Neutrophil (primary cell): ENCODE measurements around the gene DEFB126.
"Not testable (repeated sequence)": the region's sequence is repeated elsewhere in the genome, so short reads cannot be mapped to it uniquely, and the experiment has no call there.

Experiments
- H3K27ac ChIP-seq: fragments of 200-600 bp; sonication (generic); 2 replicates; pipeline ENCODE4 v1.5.1; 2016; ENCODE audit warnings: mild to moderate bottlenecking, moderate library complexity
- H3K27me3 ChIP-seq: fragments of 200-600 bp; sonication (generic); 2 replicates; pipeline ENCODE4 v1.6.0; 2016; ENCODE audit warnings: mild to moderate bottlenecking
- H3K36me3 ChIP-seq: fragments of 200-600 bp; sonication (generic); 2 replicates; pipeline ENCODE4 v1.5.1; 2017
- H3K4me1 ChIP-seq, 2 experiments: fragments of 200-600 bp in 1 of 2; sonication (generic) in 1 of 2; 1 replicate in 1 of 2; 2 replicates in 1 of 2; pipeline versions ENCODE4 v1.5.1 to v1.6.1; 2013 to 2016; ENCODE audit warnings: low read depth in 1 of 2, low read length in 1 of 2, mild to moderate bottlenecking in 1 of 2, moderate library complexity in 1 of 2; ENCODE audit not compliant: control insufficient read depth in 1 of 2, insufficient read depth in 1 of 2
- H3K4me3 ChIP-seq, 2 experiments: fragments of 200-600 bp in 1 of 2; sonication (generic) in 1 of 2; 1 replicate in 1 of 2; 2 replicates in 1 of 2; pipeline ENCODE4 v1.5.1; 2013 to 2016; ENCODE audit warnings: low read depth in 1 of 2, low read length in 1 of 2, mild to moderate bottlenecking in 1 of 2, moderate library complexity in 1 of 2
- H3K9me3 ChIP-seq: fragments of 200-600 bp; sonication (generic); 2 replicates; pipeline ENCODE4 v1.5.1; 2016
- TF ChIP-seq, protein P1 (sequence below): fragments of 200-600 bp; sonication (generic); IDR thresholded peaks from 2 replicates; pipeline ENCODE4 v1.5.1; 2016; ENCODE audit warnings: antibody characterized with exemption

DEFB126 gene, protein sequence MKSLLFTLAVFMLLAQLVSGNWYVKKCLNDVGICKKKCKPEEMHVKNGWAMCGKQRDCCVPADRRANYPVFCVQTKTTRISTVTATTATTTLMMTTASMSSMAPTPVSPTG

DNA sequence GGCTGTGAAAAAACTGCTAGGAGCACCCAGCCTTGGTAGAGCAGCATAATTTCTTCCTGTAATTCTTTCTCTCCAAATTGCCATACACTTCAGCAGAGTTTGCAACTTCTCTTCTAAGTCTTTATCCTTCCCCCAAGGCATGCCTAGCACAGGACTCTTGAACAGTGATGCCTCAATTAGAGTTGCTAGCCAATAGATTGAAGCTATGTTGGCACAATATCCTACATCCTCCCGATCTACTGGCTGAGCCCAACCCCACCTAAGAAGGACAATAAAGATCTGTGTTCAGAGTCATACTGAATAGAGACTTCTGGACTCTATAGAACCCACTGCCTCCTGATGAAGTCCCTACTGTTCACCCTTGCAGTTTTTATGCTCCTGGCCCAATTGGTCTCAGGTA, at the start of gene DEFB126:
Gene DEFB126, plus strand, starts transcription at position 301 of the 400 bp plus-strand sequence. Its CDS starts 39 bp downstream, at position 340.
- Histone ChIP-seq H3K4me3 (no peak within 1 kb of the TSS), H3K9me3 (no peaks in the 10 kb centered on the region), H3K36me3 (no peaks in the 10 kb centered on the region), H3K4me1 (no peaks in the 10 kb centered on the region), H3K27ac (no peak within 1 kb of the TSS), H3K27me3 (peaks cover 79% of the 10 kb centered on the region)
- TF ChIP-seq, protein P1, sequence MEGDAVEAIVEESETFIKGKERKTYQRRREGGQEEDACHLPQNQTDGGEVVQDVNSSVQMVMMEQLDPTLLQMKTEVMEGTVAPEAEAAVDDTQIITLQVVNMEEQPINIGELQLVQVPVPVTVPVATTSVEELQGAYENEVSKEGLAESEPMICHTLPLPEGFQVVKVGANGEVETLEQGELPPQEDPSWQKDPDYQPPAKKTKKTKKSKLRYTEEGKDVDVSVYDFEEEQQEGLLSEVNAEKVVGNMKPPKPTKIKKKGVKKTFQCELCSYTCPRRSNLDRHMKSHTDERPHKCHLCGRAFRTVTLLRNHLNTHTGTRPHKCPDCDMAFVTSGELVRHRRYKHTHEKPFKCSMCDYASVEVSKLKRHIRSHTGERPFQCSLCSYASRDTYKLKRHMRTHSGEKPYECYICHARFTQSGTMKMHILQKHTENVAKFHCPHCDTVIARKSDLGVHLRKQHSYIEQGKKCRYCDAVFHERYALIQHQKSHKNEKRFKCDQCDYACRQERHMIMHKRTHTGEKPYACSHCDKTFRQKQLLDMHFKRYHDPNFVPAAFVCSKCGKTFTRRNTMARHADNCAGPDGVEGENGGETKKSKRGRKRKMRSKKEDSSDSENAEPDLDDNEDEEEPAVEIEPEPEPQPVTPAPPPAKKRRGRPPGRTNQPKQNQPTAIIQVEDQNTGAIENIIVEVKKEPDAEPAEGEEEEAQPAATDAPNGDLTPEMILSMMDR = no peak

DNA sequence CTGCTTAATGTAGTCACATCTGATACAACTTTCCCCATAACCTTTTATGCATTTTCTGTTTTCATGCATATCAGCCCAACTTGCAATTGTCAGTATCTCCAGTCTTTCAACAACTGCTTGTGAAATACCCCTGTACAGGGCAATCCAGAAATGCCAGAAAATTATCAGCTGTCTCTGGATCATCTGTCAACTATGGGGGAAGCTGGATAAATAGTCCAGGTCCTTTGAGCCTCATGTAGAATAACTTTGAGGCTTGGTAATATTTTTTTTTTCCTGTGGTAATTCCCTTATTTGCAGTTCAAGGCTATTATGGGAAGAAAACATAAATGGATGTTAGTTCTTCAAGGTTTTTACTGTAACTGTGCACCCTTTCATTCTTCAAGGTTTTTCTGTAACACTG, 48.7 kb upstream of the DEFB126 start:
- TF ChIP-seq, protein P1 = no peak
- Histone ChIP-seq H3K27ac (no peak overlapping the region), H3K36me3 (no peaks in the 10 kb centered on the region)

DNA sequence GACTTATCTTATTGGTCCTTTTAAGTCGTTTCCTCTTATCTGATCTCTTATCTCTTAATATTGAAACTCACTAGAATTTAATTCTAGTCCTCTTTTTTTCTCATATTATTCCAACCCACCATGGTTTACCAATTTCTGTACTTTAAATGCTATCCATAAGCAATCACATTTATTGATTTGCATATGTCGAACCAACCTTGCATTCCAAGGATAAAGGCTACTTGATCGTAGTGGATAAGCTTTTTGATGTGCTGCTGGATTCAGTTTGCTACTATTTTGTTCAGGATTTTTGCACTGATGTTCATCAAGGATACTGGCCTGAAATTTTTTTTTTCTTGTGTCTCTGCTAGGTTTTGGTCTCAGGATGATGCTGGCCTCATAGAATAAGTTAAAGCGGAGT, 47.2 kb upstream of the DEFB126 start:
- Histone ChIP-seq H3K36me3 (no peaks in the 10 kb centered on the region), H3K4me1 (no peaks in the 10 kb centered on the region), H3K9me3 (no peaks in the 10 kb centered on the region), H3K27ac (no peak overlapping the region), H3K27me3 (peaks cover 37% of the 10 kb centered on the region), H3K4me3 (no peak overlapping the region)
- TF ChIP-seq, protein P1 = no peak

More for the DNA sequence above, 48.7 kb upstream of the DEFB126 start:
- no peaks in the 10 kb centered on the region for H3K4me1 ChIP-seq
- H3K4me3 ChIP-seq = no peak overlapping the region
- no peaks in the 10 kb centered on the region for H3K9me3 ChIP-seq
- H3K27me3 ChIP-seq = peaks cover 38% of the 10 kb centered on the region

DNA sequence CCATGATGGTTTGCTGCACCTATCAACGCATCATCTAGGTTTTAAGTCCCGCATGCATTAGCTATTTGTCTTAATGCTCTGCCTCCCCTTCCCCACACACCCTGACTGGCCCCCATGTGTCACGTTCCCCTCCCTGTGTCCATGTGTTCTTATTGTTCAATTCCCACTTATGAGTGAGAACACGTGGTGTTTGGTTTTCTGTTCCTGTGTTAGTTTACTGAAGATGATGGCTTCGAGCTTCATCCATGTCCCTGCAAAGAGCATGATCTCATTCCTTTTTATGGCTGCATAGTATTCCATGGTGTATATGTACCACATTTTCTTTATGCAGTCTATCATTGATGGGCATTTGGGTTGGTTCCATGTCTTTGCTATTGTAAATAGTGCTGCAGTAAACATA, 44.7 kb upstream of the DEFB126 start:
- H3K4me3 ChIP-seq, H3K27ac ChIP-seq, H3K9me3 ChIP-seq, H3K36me3 ChIP-seq, H3K4me1 ChIP-seq: not testable (repeated sequence)
- H3K27me3 ChIP-seq = peaks cover 32% of the 10 kb centered on the region

DNA sequence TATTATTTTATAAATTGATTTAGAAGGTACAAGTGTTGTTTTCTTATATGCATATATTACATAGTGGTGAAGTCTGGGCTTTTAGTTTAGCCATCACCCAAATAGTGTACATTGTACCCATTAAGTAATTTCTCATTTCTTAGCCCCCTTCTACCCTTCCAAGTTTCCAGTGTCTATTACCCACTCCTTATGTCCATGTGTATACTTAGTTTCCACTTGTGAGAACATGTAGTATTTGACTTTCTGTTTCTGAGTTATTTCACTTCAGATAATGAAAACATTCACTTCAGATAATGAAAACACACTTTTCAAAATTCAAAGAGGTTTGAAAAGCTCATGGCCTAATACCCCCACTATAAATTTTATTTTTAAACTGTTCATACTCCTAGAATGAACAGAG, 40.4 kb upstream of the DEFB126 start:
- TF ChIP-seq, protein P1 = no peak
- Histone ChIP-seq H3K4me3 (no peak overlapping the region), H3K27me3 (peaks cover 68% of the 10 kb centered on the region), H3K36me3 (no peaks in the 10 kb centered on the region), H3K4me1 (no peaks in the 10 kb centered on the region), H3K9me3 (no peaks in the 10 kb centered on the region), H3K27ac (no peak overlapping the region)

DNA sequence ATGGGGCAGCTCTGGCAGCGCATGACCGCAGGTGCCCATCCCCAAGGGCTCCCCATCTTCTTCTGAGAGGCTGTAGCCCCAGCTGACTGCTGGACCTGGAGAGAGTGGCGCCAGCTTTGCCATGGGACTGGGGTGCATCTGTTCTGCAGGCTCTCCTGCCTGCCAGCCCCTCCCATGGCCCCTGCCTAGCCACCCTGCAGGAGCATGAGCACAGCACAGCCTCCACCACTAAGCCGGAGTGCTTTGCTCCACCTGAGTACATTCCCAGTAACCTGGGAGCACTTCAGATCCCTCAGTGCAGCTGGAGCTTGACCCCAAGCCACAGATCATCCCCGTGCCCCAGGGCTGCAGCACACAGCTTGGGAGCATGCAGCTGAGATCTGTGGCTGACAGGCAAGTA, 38.9 kb upstream of the DEFB126 start:
- Histone ChIP-seq H3K9me3 (no peaks in the 10 kb centered on the region), H3K27ac (no peak overlapping the region), H3K27me3 (peaks cover 82% of the 10 kb centered on the region), H3K4me3 (no peak overlapping the region), H3K36me3 (no peaks in the 10 kb centered on the region), H3K4me1 (no peaks in the 10 kb centered on the region)
- TF ChIP-seq, protein P1 = no peak
